Smooth muscle cell (in vitro differentiated cells): ENCODE results near the gene ARHGAP9. TPM values are rescaled to one million over a fixed set of nuclear protein-coding genes. Genes with fewer than 3 reads are reported as not detected.

Experiments used
- DNase-seq: peaks from one replicate; lab custom pipeline; 2025; ENCODE audit not compliant: unreplicated experiment; lab: John Stamatoyannopoulos, UW
- H2AFZ ChIP-seq: fragments of 200-600 bp; sonication (generic); 2 replicates; pipeline ENCODE4 v1.6.0; 2016; ENCODE audit warnings: antibody characterized with exemption, low read depth, mild to moderate bottlenecking
- H3F3A ChIP-seq: fragments of 200-600 bp; sonication (generic); 2 replicates; pipeline ENCODE4 v1.6.0; 2017; ENCODE audit warnings: antibody characterized with exemption, low read depth
- H3K27ac ChIP-seq: fragments of 200-600 bp; sonication (generic); 2 replicates; pipeline ENCODE4 v1.5.1; 2016; ENCODE audit warnings: low read depth, mild to moderate bottlenecking
- H3K27me3 ChIP-seq: fragments of 200-600 bp; sonication (generic); 2 replicates; pipeline ENCODE4 v1.6.1; 2016; ENCODE audit warnings: low read depth, mild to moderate bottlenecking
- H3K36me3 ChIP-seq: fragments of 200-600 bp; sonication (generic); 2 replicates; pipeline ENCODE4 v1.5.1; 2016; ENCODE audit warnings: low read depth
- H3K4me1 ChIP-seq: fragments of 200-600 bp; sonication (generic); 2 replicates; pipeline ENCODE4 v1.5.1; 2016; ENCODE audit warnings: low read depth
- H3K4me2 ChIP-seq: fragments of 200-600 bp; sonication (generic); 2 replicates; pipeline ENCODE4 v1.6.0; 2016; ENCODE audit warnings: mild to moderate bottlenecking
- H3K4me3 ChIP-seq: fragments of 200-600 bp; sonication (generic); 2 replicates; pipeline ENCODE4 v1.5.1; 2016; ENCODE audit warnings: mild to moderate bottlenecking
- H3K79me2 ChIP-seq: fragments of 200-600 bp; sonication (generic); 2 replicates; pipeline ENCODE4 v1.6.0; 2016; ENCODE audit warnings: low read depth, mild to moderate bottlenecking
- H3K9ac ChIP-seq: fragments of 200-600 bp; sonication (generic); 2 replicates; pipeline ENCODE4 v1.6.0; 2016; ENCODE audit warnings: low read depth
- H3K9me3 ChIP-seq: fragments of 200-600 bp; sonication (generic); replicated peaks from 2 replicates; pipeline ENCODE4 v1.5.1; 2016; ENCODE audit warnings: low read depth
- H4K20me1 ChIP-seq: fragments of 200-600 bp; sonication (generic); 2 replicates; pipeline ENCODE4 v1.6.0; 2016; ENCODE audit warnings: low read depth
- CTCF ChIP-seq: fragments of 200-600 bp; sonication (generic); IDR thresholded peaks from 2 replicates; pipeline ENCODE4 v1.5.1; 2017; ENCODE audit warnings: borderline replicate concordance, mild to moderate bottlenecking, antibody characterized with exemption; ENCODE audit not compliant: insufficient read depth, poor library complexity, severe bottlenecking
- WGBS: methylation state at CpG from one replicate; pipeline ENCODE4 v1.1.7; 2016; ENCODE audit warnings: low lambda C conversion rate; 5-methylcytosine and 5-hydroxymethylcytosine counted together
- polyA plus RNA-seq: library from polyadenylated mRNA; unstranded; fragments of >200 nt; fragmentation: Nextera tagmentation; extraction: Ambion mirVana; gene quantifications from 2 replicates; pipeline ENCODE4 v1.2.1, GENCODE V29; 2016
- total RNA-seq: library from RNA; depleted of rRNA; stranded (reverse); fragments of >200 nt; gene quantifications from 2 replicates; pipeline ENCODE4 v1.2.3, GENCODE V29; 2014

ARHGAP9 gene
- total and polyA plus RNA-seq, 2 experiments from 2014 or later = 1.3 TPM; not detected in 1

- Histone ChIP-seq H4K20me1 (peaks cover 8% of the 10 kb centered on the region), H3K79me2 (peaks cover 27% of the 10 kb centered on the region), H3K9ac (no peak overlapping the region), H3K4me2 (no peak overlapping the region), H3K9me3 (no peaks in the 10 kb centered on the region), H3K4me1 (peaks cover 11% of the 10 kb centered on the region), H3K4me3 (no peak overlapping the region), H3F3A (no peaks in the 10 kb centered on the region), H2AFZ (no peak overlapping the region), H3K27ac (no peak overlapping the region), H3K27me3 (no peaks in the 10 kb centered on the region), H3K36me3 (peaks cover 13% of the 10 kb centered on the region)
- no peak for DNase-seq
- no peak for TF ChIP-seq CTCF
- 96% methylated on average over 4 of the region's 4 CpGs for WGBS
Measured at GRCh38 chr12:57490126-57490525, 10.5 kb upstream of the ARHGAP9 start.

- peaks cover 13% of the 10 kb centered on the region for H3K36me3 ChIP-seq
- H3K4me3 ChIP-seq = peak overlapping the region; percentile 89
- TF ChIP-seq CTCF = no peak
- H4K20me1 ChIP-seq = peaks cover 8% of the 10 kb centered on the region
- peak overlapping the region; percentile 96 for H3K4me2 ChIP-seq
- H3K4me1 ChIP-seq = peaks cover 11% of the 10 kb centered on the region
- H3K27ac ChIP-seq = peak overlapping the region; percentile 61
- H3F3A ChIP-seq = no peaks in the 10 kb centered on the region
- H3K79me2 ChIP-seq = peaks cover 27% of the 10 kb centered on the region
- 74% methylated on average over 5 of the region's 5 CpGs for WGBS
- H3K9ac ChIP-seq = peak overlapping the region; percentile 90
- no peak overlapping the region for H2AFZ ChIP-seq
- no peak for DNase-seq
- H3K9me3 ChIP-seq = no peaks in the 10 kb centered on the region
- no peaks in the 10 kb centered on the region for H3K27me3 ChIP-seq
Measured at GRCh38 chr12:57489157-57489641, 9.5 kb upstream of the ARHGAP9 start.

GRCh38 chr12:57488402-57489156 is 8.9 kb upstream of the ARHGAP9 start:
- TF ChIP-seq CTCF = no peak
- Histone ChIP-seq H3K4me3 (peak overlapping the region; percentile 89), H3K27ac (peak overlapping the region; percentile 61), H3K9ac (peak overlapping the region; percentile 90), H3K79me2 (peaks cover 27% of the 10 kb centered on the region), H3K4me1 (peaks cover 11% of the 10 kb centered on the region), H4K20me1 (peaks cover 5% of the 10 kb centered on the region), H2AFZ (peak overlapping the region; percentile 20), H3K9me3 (no peaks in the 10 kb centered on the region), H3F3A (no peaks in the 10 kb centered on the region), H3K27me3 (no peaks in the 10 kb centered on the region), H3K36me3 (peaks cover 13% of the 10 kb centered on the region), H3K4me2 (peak overlapping the region; percentile 96)
- 33% methylated on average over 11 of the region's 11 CpGs for WGBS
- DNase-seq = no peak
